DND-41 (cell line): ENCODE data around the gene OBI1.

Experiments
- EZH2 ChIP-seq: IDR thresholded peaks from 3 replicates; pipeline ENCODE4 v1.6.1; 2012; ENCODE audit warnings: borderline replicate concordance, low read depth, mild to moderate bottlenecking, moderate library complexity, low read length, inconsistent platforms; ENCODE audit not compliant: severe bottlenecking
- TF ChIP-seq, protein P1 (sequence below): IDR thresholded peaks from 2 replicates; pipeline ENCODE4 v1.5.1; 2012; ENCODE audit warnings: borderline replicate concordance, low read length, moderate library complexity, mild to moderate bottlenecking; ENCODE audit not compliant: poor library complexity, severe bottlenecking; ENCODE audit errors: extremely low read depth

DNA sequence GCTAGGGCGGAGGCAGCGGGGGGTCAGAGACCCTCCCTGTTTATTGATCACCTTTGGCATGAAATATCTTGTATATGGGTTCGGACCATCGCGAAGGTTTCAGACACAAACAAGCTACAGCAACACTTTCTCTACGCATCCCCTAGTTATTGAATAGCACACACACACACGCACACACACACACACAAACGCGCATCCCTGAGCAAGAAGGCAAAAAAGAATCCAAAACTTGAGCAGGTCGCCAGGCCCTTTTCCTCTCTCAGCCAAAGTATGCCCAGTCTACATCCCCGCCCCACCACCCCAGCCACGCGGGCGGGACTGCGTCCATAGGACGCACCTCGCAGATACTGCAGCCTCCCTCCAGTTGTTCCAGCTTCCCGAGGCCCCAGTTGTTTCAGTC lies 71.6 kb downstream of the OBI1 start:
- TF ChIP-seq, protein P1, sequence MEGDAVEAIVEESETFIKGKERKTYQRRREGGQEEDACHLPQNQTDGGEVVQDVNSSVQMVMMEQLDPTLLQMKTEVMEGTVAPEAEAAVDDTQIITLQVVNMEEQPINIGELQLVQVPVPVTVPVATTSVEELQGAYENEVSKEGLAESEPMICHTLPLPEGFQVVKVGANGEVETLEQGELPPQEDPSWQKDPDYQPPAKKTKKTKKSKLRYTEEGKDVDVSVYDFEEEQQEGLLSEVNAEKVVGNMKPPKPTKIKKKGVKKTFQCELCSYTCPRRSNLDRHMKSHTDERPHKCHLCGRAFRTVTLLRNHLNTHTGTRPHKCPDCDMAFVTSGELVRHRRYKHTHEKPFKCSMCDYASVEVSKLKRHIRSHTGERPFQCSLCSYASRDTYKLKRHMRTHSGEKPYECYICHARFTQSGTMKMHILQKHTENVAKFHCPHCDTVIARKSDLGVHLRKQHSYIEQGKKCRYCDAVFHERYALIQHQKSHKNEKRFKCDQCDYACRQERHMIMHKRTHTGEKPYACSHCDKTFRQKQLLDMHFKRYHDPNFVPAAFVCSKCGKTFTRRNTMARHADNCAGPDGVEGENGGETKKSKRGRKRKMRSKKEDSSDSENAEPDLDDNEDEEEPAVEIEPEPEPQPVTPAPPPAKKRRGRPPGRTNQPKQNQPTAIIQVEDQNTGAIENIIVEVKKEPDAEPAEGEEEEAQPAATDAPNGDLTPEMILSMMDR, result no peak
- no peak for TF ChIP-seq EZH2
